Sigmoid colon (tissue), 7 donors: ENCODE data around the gene MANEA. TPM values are rescaled to one million over a fixed set of nuclear protein-coding genes. Genes with fewer than 3 reads are reported as not detected.

Source experiments
- DNase-seq: peaks from one replicate; pipeline ENCODE4 v3.0.0-alpha.2; 2019
- H3K27ac ChIP-seq, 4 donors: fragments of 200-600 bp; sonication (generic); one replicate each; pipeline ENCODE4 v1.5.1; 2016 to 2019; ENCODE audit warnings: mild to moderate bottlenecking in 1 of 4
- H3K27me3 ChIP-seq, 3 donors: fragments of 200-600 bp; sonication (generic); one replicate each; pipeline ENCODE4 v1.5.1; 2019; ENCODE audit warnings: mild to moderate bottlenecking in 1 of 3
- H3K36me3 ChIP-seq, 4 donors: fragments of 200-600 bp; sonication (generic); one replicate each; pipeline ENCODE4 v1.5.1; 2016 to 2019
- H3K4me1 ChIP-seq, 4 donors: fragments of 200-600 bp; sonication (generic); one replicate each; pipeline ENCODE4 v1.5.1; 2017 to 2019
- H3K4me3 ChIP-seq, 4 donors: fragments of 200-600 bp; sonication (generic); one replicate each; pipeline ENCODE4 v1.5.1; 2017 to 2019; ENCODE audit warnings: mild to moderate bottlenecking in 2 of 4, moderate library complexity in 1 of 4
- H3K9me3 ChIP-seq, 4 donors: fragments of 200-600 bp in 3 of 4; sonication (generic) in 3 of 4; one replicate each; pipeline versions ENCODE4 v1.5.1 to v1.6.1; 2013 to 2019
- EP300 ChIP-seq, 4 donors: sonication (generic); formaldehyde crosslinking; IDR thresholded peaks; one replicate each; pipeline ENCODE4 v1.6.1; 2017; ENCODE audit warnings: antibody characterized with exemption in 4 of 4
- POLR2A ChIP-seq, 2 donors: fragments of 450-650 bp; IDR thresholded peaks; one replicate each; pipeline ENCODE4 v1.6.1; 2016; ENCODE audit warnings: antibody characterized with exemption in 2 of 2, mild to moderate bottlenecking in 2 of 2, moderate library complexity in 2 of 2
- POLR2AphosphoS5 ChIP-seq, 4 donors: sonication (generic); formaldehyde crosslinking; IDR thresholded peaks; one replicate each; pipeline ENCODE4 v1.6.1; 2017; ENCODE audit warnings: antibody characterized with exemption in 4 of 4
- WGBS, 2 donors: extraction: QIAGEN DNeasy Blood & Tissue Kit; methylation state at CpG; one replicate each; pipeline ENCODE4 v1.1.7; 2013; 5-methylcytosine and 5-hydroxymethylcytosine counted together
- intact Hi-C: fragments of 100-400 bp; cut with DNase I; formaldehyde crosslinking; loops from one replicate; pipeline ENCODE4 v1.15.1; 2023
- polyA plus RNA-seq, 3 donors: library from polyadenylated mRNA; stranded (reverse); fragments of 200-250 nt; gene quantifications; one replicate each; pipeline ENCODE4 v1.2.3, GENCODE V29; 2013
- total RNA-seq, 4 donors: library from RNA; depleted of rRNA; stranded (reverse); fragments of >200 nt; gene quantifications; one replicate each; pipeline ENCODE4 v1.1.0, GENCODE V29; 2016
- TF ChIP-seq, protein P1 (sequence below), 4 experiments: fragments of 450-650 bp in 3 of 4; fragments of 200-600 bp in 1 of 4; IDR thresholded peaks; one replicate each; pipeline ENCODE4 v1.5.1; 2016 to 2019; ENCODE audit warnings: antibody characterized with exemption in 4 of 4, mild to moderate bottlenecking in 3 of 4, moderate library complexity in 2 of 4
- donor health status: healthy with polysubstance abuse.
- donor health status: Bipolar disorder and iron deficiency.
- donor health status: healthy.

Gene MANEA
- total and polyA plus RNA-seq, 7 donors = 0.60 to 11.8 (median 4.2) TPM

DNA sequence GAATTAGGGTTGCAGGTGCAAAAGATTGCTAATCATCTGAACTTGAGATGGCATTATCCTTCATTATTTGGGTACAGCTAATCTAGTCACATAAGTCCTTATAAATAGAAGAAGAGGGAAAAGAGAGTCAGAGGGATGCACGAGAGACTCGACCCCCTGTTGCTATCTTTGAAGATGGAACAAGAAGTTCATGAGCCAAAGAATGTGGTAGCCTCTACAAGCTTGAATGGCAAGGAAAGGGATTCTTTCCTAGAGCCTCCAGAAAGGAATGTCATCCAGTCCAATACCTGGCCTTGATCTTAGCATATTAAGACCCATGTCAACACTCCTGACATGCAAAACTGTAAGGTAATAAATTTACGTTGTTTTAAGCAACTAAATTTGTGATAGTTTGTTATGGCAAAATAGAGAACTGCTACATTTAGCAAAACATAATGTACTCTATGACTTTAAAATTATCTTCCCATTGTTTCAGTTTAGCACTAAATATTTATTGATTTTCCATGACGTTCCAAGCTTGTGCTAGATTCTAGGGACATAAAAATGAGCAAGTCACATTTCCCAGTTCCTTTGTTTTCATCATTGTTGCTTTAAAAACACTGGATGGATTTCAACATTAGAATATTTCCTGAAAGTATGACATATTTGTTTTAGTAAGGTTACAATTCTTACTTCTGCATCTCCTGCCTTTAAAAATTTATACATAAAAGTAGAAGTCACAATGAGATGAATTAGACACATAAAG is 12.7 kb downstream of the MANEA start:
- H3K27ac ChIP-seq = no peak overlapping the region
- TF ChIP-seq POLR2A (IDR thresholded peaks at IDR 0.05) (no peak), EP300 (IDR thresholded peaks at IDR 0.05) (no peak), POLR2AphosphoS5 (IDR thresholded peaks at IDR 0.05) (no peak)
- TF ChIP-seq, protein P1, sequence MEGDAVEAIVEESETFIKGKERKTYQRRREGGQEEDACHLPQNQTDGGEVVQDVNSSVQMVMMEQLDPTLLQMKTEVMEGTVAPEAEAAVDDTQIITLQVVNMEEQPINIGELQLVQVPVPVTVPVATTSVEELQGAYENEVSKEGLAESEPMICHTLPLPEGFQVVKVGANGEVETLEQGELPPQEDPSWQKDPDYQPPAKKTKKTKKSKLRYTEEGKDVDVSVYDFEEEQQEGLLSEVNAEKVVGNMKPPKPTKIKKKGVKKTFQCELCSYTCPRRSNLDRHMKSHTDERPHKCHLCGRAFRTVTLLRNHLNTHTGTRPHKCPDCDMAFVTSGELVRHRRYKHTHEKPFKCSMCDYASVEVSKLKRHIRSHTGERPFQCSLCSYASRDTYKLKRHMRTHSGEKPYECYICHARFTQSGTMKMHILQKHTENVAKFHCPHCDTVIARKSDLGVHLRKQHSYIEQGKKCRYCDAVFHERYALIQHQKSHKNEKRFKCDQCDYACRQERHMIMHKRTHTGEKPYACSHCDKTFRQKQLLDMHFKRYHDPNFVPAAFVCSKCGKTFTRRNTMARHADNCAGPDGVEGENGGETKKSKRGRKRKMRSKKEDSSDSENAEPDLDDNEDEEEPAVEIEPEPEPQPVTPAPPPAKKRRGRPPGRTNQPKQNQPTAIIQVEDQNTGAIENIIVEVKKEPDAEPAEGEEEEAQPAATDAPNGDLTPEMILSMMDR (IDR thresholded peaks at IDR 0.05) = no peak
- H3K36me3 ChIP-seq = no peaks in the 10 kb centered on the region
- H3K4me1 ChIP-seq = peaks cover 0 to 20% (median 7%) of the 10 kb centered on the region in 4 donors
- no peak for DNase-seq
- intact Hi-C loops = no loop called here
- no peaks in the 10 kb centered on the region for H3K9me3 ChIP-seq
- no peak overlapping the region for H3K4me3 ChIP-seq
- WGBS, 2 donors = 71 to 91% methylated on average over 4 of the region's 4 CpGs
- no peaks in the 10 kb centered on the region for H3K27me3 ChIP-seq

DNA sequence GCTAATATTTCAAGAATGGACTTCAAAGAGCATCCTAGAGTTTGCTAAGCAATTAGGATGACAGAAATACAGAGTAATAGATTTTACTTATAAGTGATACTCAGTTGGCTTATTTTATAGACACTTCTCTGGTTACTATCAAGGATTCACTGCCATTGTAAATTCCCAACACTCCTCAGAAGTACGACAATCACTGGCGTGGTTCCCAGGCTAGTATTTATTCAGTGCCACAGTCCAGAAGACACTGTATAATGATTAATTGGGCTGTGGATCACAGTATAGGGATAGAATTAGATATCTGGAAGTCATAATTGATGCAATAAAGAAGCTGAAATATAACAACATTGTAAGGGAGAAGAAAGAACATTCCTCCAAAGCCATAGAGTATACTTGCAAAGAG is 15.7 kb downstream of the MANEA start:
- no peak for DNase-seq
- peaks cover 0 to 20% (median 7%) of the 10 kb centered on the region in 4 donors for H3K4me1 ChIP-seq
- intact Hi-C loops = no loop called here
- WGBS, 2 donors = 15 to 35% methylated on average over 2 of the region's 2 CpGs
- TF ChIP-seq, protein P1 (IDR thresholded peaks at IDR 0.05) = no peak
- TF ChIP-seq POLR2AphosphoS5 (IDR thresholded peaks at IDR 0.05) (no peak), EP300 (IDR thresholded peaks at IDR 0.05) (no peak), POLR2A (IDR thresholded peaks at IDR 0.05) (no peak)
- no peaks in the 10 kb centered on the region for H3K9me3 ChIP-seq
- no peak overlapping the region for H3K4me3 ChIP-seq
- H3K36me3 ChIP-seq = no peaks in the 10 kb centered on the region
- H3K27me3 ChIP-seq = no peaks in the 10 kb centered on the region
- no peak overlapping the region for H3K27ac ChIP-seq

GRCh38 chr6:95596021-95596420 is 18.7 kb downstream of the MANEA start:
- TF ChIP-seq EP300 (IDR thresholded peaks at IDR 0.05) (no peak), POLR2AphosphoS5 (IDR thresholded peaks at IDR 0.05) (no peak)
- Histone ChIP-seq H3K4me1 (peaks cover 0 to 13% (median 4%) of the 10 kb centered on the region in 4 donors), H3K27ac (no peak overlapping the region), H3K4me3 (no peak overlapping the region), H3K9me3 (no peaks in the 10 kb centered on the region), H3K36me3 (no peaks in the 10 kb centered on the region), H3K27me3 (no peaks in the 10 kb centered on the region)
- 53 to 86% methylated on average over 3 of the region's 3 CpGs for WGBS, 2 donors
- no peak for DNase-seq
- intact Hi-C loops = no loop called here

GRCh38 chr6:95599706-95600105 is 22.4 kb downstream of the MANEA start:
- intact Hi-C loops = no loop called here
- TF ChIP-seq, protein P1 (IDR thresholded peaks at IDR 0.05) = no peak
- no peak for TF ChIP-seq POLR2AphosphoS5 (IDR thresholded peaks at IDR 0.05)
- no peak for TF ChIP-seq EP300 (IDR thresholded peaks at IDR 0.05)
- TF ChIP-seq POLR2A (IDR thresholded peaks at IDR 0.05) = no peak
- Histone ChIP-seq H3K27ac (no peak overlapping the region), H3K4me3 (no peak overlapping the region), H3K4me1 (peaks cover 0 to 2% (median 0%) of the 10 kb centered on the region in 4 donors), H3K27me3 (no peaks in the 10 kb centered on the region), H3K36me3 (no peaks in the 10 kb centered on the region), H3K9me3 (no peaks in the 10 kb centered on the region)
- no peak for DNase-seq

GRCh38 chr6:95601133-95601532 is 23.8 kb downstream of the MANEA start:
- 75 to 81% methylated on average over 3 of the region's 3 CpGs for WGBS, 2 donors
- no peaks in the 10 kb centered on the region for H3K27me3 ChIP-seq
- H3K9me3 ChIP-seq = no peaks in the 10 kb centered on the region
- no peaks in the 10 kb centered on the region for H3K36me3 ChIP-seq
- DNase-seq = no peak
- no peak overlapping the region for H3K27ac ChIP-seq
- no peak for TF ChIP-seq POLR2AphosphoS5 (IDR thresholded peaks at IDR 0.05)
- no peak for TF ChIP-seq POLR2A (IDR thresholded peaks at IDR 0.05)
- TF ChIP-seq, protein P1 (IDR thresholded peaks at IDR 0.05) = no peak
- TF ChIP-seq EP300 (IDR thresholded peaks at IDR 0.05) = no peak
- H3K4me1 ChIP-seq = no peaks in the 10 kb centered on the region
- intact Hi-C loops = no loop called here
- no peak overlapping the region for H3K4me3 ChIP-seq
